ENCODE measurements around the gene SLC4A4. TPM values are rescaled to one million over a fixed set of nuclear protein-coding genes. Genes with fewer than 3 reads are reported as not detected.

Gene SLC4A4
- total and polyA plus RNA-seq, 10 of the 15 experiments (the other 5 are each of a cell fraction or from before 2014, with no cell fraction given) = 0.05 to 0.44 (median 0.18) TPM

GRCh38 chr4:71461422-71461821 is 122.6 kb downstream of the SLC4A4 start:
- Histone ChIP-seq H3K79me2 (ENCODE audit: control insufficient read depth, insufficient read depth, low read length) (no peaks in the 10 kb centered on the region), H3K4me2 (ENCODE audit: control insufficient read depth, insufficient read depth) (no peak overlapping the region), H3K9ac (ENCODE audit: control insufficient read depth, insufficient read depth, low read length) (no peak overlapping the region), H3K27ac (ENCODE audit: control insufficient read depth, insufficient read depth) (no peak overlapping the region), H3K4me3 (no peak overlapping the region), H3K9me3 (replicated peaks; ENCODE audit: control insufficient read depth, insufficient read depth, low read length) (no peaks in the 10 kb centered on the region), H4K20me1 (ENCODE audit: control insufficient read depth, insufficient read depth) (no peaks in the 10 kb centered on the region), H3K36me3 (ENCODE audit: control insufficient read depth in 2 of 2, insufficient read depth in 2 of 2, low read length in 1 of 2) (no peaks in the 10 kb centered on the region), H3K27me3 (replicated peaks in 1 of 2; ENCODE audit: control insufficient read depth in 2 of 2, insufficient read depth in 2 of 2, low read length in 1 of 2) (no peaks in the 10 kb centered on the region), H2AFZ (ENCODE audit: control insufficient read depth, low read depth, low read length) (no peak overlapping the region), H3K4me1 (ENCODE audit: control insufficient read depth, insufficient read depth, low read length) (no peaks in the 10 kb centered on the region)
- POLR2A ChIA-PET = no interaction called here
- TF ChIP-seq RUNX3 (IDR thresholded peaks at IDR 0.05; ENCODE audit: low read length) = no peak
- TF ChIP-seq ZNF384 (IDR thresholded peaks at IDR 0.05; ENCODE audit: borderline replicate concordance, low read depth, low read length) = no peak
- no peak for TF ChIP-seq FOXK2 (IDR thresholded peaks at IDR 0.05)
- TF ChIP-seq TCF3 (IDR thresholded peaks at IDR 0.05; ENCODE audit: borderline replicate concordance, insufficient read depth, low read depth, low read length) = no peak
- no peak for TF ChIP-seq FOS (IDR thresholded peaks at IDR 0.05; ENCODE audit: borderline replicate concordance, extremely low read depth, insufficient read length)
- no peak for TF ChIP-seq CREM (IDR thresholded peaks at IDR 0.05; ENCODE audit: low read depth)
- TF ChIP-seq HDGF (IDR thresholded peaks at IDR 0.05) = no peak
- TF ChIP-seq MLLT1 (IDR thresholded peaks at IDR 0.05) = no peak
- TF ChIP-seq YBX1 (IDR thresholded peaks at IDR 0.05) = no peak
- no peak for TF ChIP-seq PAX5 (IDR thresholded peaks at IDR 0.05; ENCODE audit: borderline replicate concordance, low read depth, low read length)
- TF ChIP-seq ZZZ3 (IDR thresholded peaks at IDR 0.05; ENCODE audit: control insufficient read depth, insufficient read length, low read depth) = no peak
- TF ChIP-seq CEBPB (IDR thresholded peaks at IDR 0.05; ENCODE audit: borderline replicate concordance in 1 of 2, low read depth in 2 of 2, low read length in 2 of 2) = no peak
- no peak for TF ChIP-seq CREB1 (IDR thresholded peaks at IDR 0.05; ENCODE audit: low read depth)
- no peak for TF ChIP-seq IRF4 (IDR thresholded peaks at IDR 0.05; ENCODE audit: low read depth, low read length)
- TF ChIP-seq HSF1 (IDR thresholded peaks at IDR 0.05; ENCODE audit: low read depth, low read length) = no peak
- DNase-seq (ENCODE audit: low read depth, low spot score) (no peak), FAIRE-seq (no peak), ATAC-seq (no peak)
- SMC1A ChIA-PET (ENCODE audit: uncharacterized antibody, unreplicated experiment) = interaction anchor here (1.6 kb wide), 1 partner anchor 11 kb away, joined by 4 read pairs; no protein-coding TSS in a partner anchor
- CTCF ChIA-PET = no interaction called here
- intact Hi-C loops (cut with micrococcal nuclease; ENCODE audit: unreplicated experiment) (no loop called here), in situ Hi-C loops (cut with MboI) (no loop called here)
- no TSS peak for BruUV-seq (replicated peaks)
- RAD21 ChIA-PET (ENCODE audit: unreplicated experiment) = no interaction called here
- 60% methylated on average over 4 of the region's 4 CpGs for WGBS (ENCODE audit: insufficient coverage, insufficient replicate concordance, low lambda C conversion rate, missing lambda C conversion rate)

Measured in GM12878 (cell line).